ENCODE measurements around the gene CLIP4.
"Not testable (repeated sequence)": the region's sequence is repeated elsewhere in the genome, so short reads cannot be mapped to it uniquely, and the experiment has no call there.

Gene CLIP4

DNA sequence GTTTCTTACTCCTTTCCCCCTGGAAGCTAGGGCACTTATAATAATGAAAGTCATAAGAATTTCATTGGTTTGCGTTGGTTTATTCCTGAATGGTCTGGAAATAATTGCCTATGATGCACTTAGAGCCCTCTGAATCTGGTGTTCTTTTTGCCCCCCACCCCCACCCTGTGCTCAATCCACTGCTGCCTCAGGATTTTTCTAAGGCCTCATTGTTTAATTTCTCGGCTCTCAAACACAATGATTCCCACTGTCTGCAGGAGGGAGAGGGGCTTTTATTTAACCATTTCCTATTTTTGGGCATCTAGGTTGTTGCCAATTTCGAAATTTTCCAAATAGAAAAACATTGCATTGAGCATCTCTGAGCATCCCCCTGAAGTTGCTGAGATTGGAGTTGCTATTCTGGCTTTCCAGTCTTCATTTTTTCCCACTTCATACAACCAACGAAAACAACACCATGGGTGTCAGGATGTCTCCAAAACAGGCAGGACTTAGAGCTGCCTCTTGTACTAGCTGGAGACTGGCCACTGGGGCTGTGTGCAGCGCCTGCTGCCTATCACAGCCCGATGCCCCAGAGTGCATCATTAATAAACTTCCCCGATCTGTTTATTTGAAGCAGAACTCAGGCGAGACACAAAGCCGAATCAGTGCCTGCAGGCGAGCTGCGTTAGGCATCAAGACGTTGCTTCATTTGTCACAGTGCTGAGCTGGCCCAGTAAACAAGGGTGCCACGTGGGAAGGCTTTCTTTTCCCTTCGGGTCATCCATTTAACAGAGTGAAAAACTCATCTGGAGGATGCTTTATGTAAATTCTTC is 39.1 kb upstream of the CLIP4 start:
- Histone ChIP-seq H3K4me3 (ENCODE audit: low read depth, low read length) (no peak overlapping the region), H3K27me3 (ENCODE audit: control insufficient read depth, insufficient read depth, low read length) (no peaks in the 10 kb centered on the region), H3K9ac (ENCODE audit: low read depth, low read length) (no peak overlapping the region), H3K36me3 (ENCODE audit: control insufficient read depth, insufficient read depth, low read length) (no peaks in the 10 kb centered on the region), H3K4me1 (ENCODE audit: control insufficient read depth, insufficient read depth, low read length) (no peaks in the 10 kb centered on the region), H3K9me3 (ENCODE audit: control insufficient read depth, insufficient read depth, low read length) (peaks cover 2% of the 10 kb centered on the region)

DNA sequence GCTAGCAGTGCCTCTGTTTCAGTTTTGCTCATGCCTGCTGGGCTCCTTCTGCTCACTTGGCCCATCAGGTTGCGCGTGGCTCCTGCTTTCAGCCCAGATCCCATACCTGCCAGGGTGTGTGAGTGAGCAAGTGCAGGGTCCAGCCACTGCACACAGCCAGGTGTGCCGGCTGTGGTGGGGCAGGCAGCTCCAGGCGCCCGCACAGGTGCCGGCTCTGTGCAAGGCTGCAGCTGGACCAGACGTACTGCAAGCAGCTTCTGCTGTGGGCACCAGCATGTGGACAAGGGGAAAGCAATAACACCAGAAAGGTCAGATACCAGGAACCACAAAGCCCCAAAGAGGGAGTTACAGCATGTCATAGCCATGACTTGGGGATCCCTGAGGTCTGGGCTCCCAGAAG is 35.3 kb upstream of the CLIP4 start:
- H3K9me3 ChIP-seq (ENCODE audit: control insufficient read depth, insufficient read depth, low read length), result peaks cover 2% of the 10 kb centered on the region
- no peaks in the 10 kb centered on the region for H3K4me1 ChIP-seq (ENCODE audit: control insufficient read depth, insufficient read depth, low read length)
- H3K4me3 ChIP-seq (ENCODE audit: low read depth, low read length), result no peak overlapping the region
- no peak overlapping the region for H3K9ac ChIP-seq (ENCODE audit: low read depth, low read length)
- H3K27me3 ChIP-seq (ENCODE audit: control insufficient read depth, insufficient read depth, low read length), result no peaks in the 10 kb centered on the region
- H3K36me3 ChIP-seq (ENCODE audit: control insufficient read depth, insufficient read depth, low read length), result no peaks in the 10 kb centered on the region

DNA sequence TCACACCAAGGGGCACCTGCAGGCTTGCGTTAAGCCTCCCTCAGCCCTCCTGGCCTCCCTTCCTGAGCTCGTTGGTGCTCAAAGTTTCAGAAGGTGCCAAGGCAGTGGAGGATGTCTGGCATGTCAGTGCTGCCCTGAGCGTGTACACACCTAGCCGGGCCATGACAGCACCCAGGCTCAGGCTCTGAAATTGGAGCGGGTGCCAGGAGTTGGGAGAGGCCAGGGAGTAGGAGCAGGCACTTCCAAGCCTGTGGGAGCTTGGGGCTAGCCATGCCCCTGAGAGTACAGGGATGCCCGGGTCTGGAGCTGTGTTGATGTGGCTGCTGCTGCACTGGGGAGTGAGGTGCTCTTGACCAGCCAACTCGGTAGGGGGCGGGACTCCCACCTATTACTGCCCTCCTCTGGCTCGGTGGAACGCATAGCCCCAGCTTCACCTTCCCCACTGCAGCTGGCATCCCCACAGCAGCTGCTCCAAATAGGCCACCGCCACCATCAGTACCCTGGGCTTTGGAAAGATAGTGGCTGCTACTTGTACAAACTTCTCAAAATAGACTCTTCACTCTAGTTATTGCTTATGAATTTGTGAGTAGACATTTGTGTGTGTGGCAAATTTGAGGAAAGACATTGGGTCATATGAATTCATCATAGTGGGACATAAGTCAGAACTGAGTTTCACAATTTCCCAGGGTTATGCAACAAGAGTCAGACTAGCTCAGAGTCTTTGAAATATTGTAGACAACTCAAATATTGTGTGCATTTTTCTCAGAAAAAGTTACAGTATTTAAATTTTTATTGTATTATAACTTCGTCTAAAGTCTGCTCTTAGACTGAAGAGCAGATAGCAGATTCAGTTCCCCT is 34.1 kb upstream of the CLIP4 start:
- Histone ChIP-seq H3K4me3 (ENCODE audit: low read depth, low read length) (no peak overlapping the region), H3K9me3 (ENCODE audit: control insufficient read depth, insufficient read depth, low read length) (peaks cover 2% of the 10 kb centered on the region), H3K4me1 (ENCODE audit: control insufficient read depth, insufficient read depth, low read length) (no peaks in the 10 kb centered on the region), H3K9ac (ENCODE audit: low read depth, low read length) (no peak overlapping the region), H3K36me3 (ENCODE audit: control insufficient read depth, insufficient read depth, low read length) (no peaks in the 10 kb centered on the region), H3K27me3 (ENCODE audit: control insufficient read depth, insufficient read depth, low read length) (no peaks in the 10 kb centered on the region)

DNA sequence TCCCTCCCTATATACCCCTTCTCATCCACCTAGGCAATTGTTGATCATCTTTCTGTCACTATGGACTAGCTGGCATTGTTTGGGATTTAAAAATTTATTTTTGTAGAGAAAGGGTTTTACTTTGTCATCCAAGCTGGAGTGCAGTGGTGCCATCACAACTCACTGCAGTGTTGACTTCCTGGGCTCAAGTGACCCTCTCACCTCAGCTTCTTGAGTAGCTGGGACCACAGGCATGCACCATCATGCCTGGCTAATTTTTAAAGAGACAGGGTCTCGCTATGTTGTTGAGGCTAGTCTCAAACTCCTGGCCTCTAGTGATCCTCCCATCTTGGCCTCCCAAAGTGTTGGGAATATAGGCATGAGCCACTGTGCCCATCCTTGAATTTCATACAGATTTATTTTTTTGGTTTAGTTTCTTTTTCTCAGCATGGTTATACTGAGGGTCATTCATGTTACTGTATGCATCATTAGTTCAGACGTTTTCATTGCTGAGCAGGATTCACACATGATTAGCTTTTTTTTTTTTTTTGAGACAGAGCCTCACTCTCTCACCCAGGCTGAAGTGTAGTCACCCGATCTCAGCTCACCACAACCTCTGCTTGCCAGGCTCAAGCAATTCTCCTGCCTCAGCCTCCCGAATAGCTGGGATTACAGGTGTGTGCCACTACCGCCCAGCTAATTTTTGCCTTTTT is 32.3 kb upstream of the CLIP4 start:
- Histone ChIP-seq H3K4me1 (ENCODE audit: control insufficient read depth, insufficient read depth, low read length) (no peaks in the 10 kb centered on the region), H3K27me3 (ENCODE audit: control insufficient read depth, insufficient read depth, low read length) (no peaks in the 10 kb centered on the region), H3K9me3 (ENCODE audit: control insufficient read depth, insufficient read depth, low read length) (peaks cover 2% of the 10 kb centered on the region), H3K4me3 (ENCODE audit: low read depth, low read length) (no peak overlapping the region), H3K36me3 (ENCODE audit: control insufficient read depth, insufficient read depth, low read length) (no peaks in the 10 kb centered on the region), H3K9ac (ENCODE audit: low read depth, low read length) (no peak overlapping the region)

DNA sequence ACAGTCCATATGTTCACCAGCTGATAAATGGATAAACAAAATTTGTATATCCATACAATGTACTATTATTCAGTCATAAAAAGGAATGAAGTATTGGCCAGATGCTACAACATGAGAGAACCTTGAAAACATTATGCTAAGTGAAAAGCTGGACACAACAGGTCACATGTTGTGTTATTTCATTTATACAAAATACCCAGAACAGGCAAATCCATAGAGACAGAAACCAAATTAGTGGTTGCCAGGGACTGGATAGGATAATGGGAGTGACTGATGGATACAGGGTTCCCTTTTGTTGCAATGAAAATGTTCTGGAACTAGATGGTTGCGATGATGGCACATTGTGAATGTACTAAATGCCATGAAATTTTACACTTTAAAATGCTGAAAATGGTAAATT is 30.7 kb upstream of the CLIP4 start:
- H3K4me3 ChIP-seq (ENCODE audit: low read depth, low read length), result no peak overlapping the region
- H3K36me3 ChIP-seq (ENCODE audit: control insufficient read depth, insufficient read depth, low read length), result no peaks in the 10 kb centered on the region
- no peaks in the 10 kb centered on the region for H3K4me1 ChIP-seq (ENCODE audit: control insufficient read depth, insufficient read depth, low read length)
- H3K9ac ChIP-seq (ENCODE audit: low read depth, low read length), result no peak overlapping the region
- no peaks in the 10 kb centered on the region for H3K27me3 ChIP-seq (ENCODE audit: control insufficient read depth, insufficient read depth, low read length)
- H3K9me3 ChIP-seq (ENCODE audit: control insufficient read depth, insufficient read depth, low read length), result peaks cover 2% of the 10 kb centered on the region

DNA sequence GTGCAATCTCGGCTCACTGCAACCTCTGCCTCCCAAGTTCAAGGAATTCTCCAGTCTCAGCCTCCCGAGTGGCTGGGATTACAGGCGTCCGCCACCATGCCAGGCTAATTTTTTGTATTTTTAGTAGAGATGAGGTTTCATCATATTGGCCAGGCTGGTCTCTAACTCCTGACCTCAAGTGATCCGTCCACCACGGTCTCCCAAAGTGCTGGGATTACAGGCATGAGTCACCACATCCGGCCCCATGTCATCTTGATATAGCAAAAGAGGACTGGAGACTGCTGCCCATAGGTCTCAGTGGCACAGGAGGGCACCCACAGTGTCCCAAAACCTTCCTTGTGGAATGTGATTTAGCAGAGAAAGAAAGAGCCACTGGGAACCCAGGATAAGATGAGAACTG is 24.9 kb upstream of the CLIP4 start:
- H3K4me3 ChIP-seq (ENCODE audit: low read depth, low read length); H3K9ac ChIP-seq (ENCODE audit: low read depth, low read length); H3K4me1 ChIP-seq (ENCODE audit: control insufficient read depth, insufficient read depth, low read length); H3K36me3 ChIP-seq (ENCODE audit: control insufficient read depth, insufficient read depth, low read length); H3K9me3 ChIP-seq (ENCODE audit: control insufficient read depth, insufficient read depth, low read length); H3K27me3 ChIP-seq (ENCODE audit: control insufficient read depth, insufficient read depth, low read length): not testable (repeated sequence)

DNA sequence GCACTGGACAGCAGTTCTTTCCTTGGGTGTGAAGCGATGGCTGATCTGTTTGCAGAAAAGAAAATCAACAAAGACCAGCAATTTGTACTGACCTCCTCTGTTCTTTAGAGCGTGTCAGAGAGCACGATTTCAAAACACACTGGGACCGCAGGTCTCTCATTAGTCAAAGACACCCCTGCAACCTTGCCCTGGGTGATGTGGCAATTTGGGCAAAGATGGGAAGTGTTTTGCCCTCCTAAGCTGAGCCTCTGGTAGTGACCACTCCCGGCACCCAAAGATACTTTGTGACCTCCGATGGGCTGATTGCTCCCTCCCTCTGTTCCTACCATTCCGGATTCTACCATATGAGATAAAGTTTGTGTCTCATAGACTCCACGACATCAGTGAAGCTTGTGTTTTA is 18.2 kb upstream of the CLIP4 start:
- H3K4me3 ChIP-seq (ENCODE audit: low read depth, low read length), result no peak overlapping the region
- no peaks in the 10 kb centered on the region for H3K27me3 ChIP-seq (ENCODE audit: control insufficient read depth, insufficient read depth, low read length)
- no peaks in the 10 kb centered on the region for H3K4me1 ChIP-seq (ENCODE audit: control insufficient read depth, insufficient read depth, low read length)
- no peaks in the 10 kb centered on the region for H3K36me3 ChIP-seq (ENCODE audit: control insufficient read depth, insufficient read depth, low read length)
- H3K9ac ChIP-seq (ENCODE audit: low read depth, low read length), result no peak overlapping the region
- no peaks in the 10 kb centered on the region for H3K9me3 ChIP-seq (ENCODE audit: control insufficient read depth, insufficient read depth, low read length)

DNA sequence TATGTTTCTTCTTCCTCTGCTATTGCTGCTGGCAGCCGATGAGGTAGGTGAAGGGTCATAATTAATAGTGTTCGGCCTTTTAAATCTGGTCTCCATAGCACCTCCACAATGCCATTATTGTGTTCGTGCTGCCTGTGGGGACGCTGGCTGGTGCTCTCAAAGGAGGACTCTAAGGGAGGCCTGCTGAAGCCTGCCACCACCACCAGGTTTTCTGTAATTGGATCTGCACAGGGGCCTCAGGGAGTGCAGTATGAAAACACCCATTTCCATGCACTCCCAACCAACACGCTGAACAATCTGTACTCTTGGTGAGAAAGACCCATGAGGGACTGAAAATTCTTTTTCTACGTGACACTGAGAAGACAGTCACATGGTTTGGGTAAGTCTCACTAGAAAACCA is 17.6 kb upstream of the CLIP4 start:
- Histone ChIP-seq H3K4me3 (ENCODE audit: low read depth, low read length) (no peak overlapping the region), H3K4me1 (ENCODE audit: control insufficient read depth, insufficient read depth, low read length) (no peaks in the 10 kb centered on the region), H3K9ac (ENCODE audit: low read depth, low read length) (no peak overlapping the region), H3K36me3 (ENCODE audit: control insufficient read depth, insufficient read depth, low read length) (no peaks in the 10 kb centered on the region), H3K9me3 (ENCODE audit: control insufficient read depth, insufficient read depth, low read length) (no peaks in the 10 kb centered on the region), H3K27me3 (ENCODE audit: control insufficient read depth, insufficient read depth, low read length) (no peaks in the 10 kb centered on the region)

DNA sequence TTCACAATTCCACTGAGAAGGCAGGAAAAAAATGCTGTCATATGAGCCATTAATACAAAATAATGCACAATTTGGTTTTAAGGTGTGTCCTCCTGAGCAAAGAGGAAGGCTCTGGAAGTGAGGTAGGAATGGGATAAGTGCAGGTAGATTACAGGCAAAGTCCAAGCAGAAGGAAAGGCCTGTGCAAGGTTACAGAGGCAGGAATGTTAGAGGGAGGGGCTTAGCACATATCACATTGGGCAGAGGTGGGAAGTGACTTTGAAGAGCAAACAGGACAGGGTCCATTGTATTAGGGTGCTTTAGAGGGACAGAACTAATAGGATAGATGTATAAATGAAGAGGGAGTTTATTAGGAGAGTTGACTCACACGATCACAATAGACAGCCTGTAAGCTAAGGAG is 14.7 kb upstream of the CLIP4 start:
- Histone ChIP-seq H3K4me1 (ENCODE audit: control insufficient read depth, insufficient read depth, low read length) (no peaks in the 10 kb centered on the region), H3K9ac (ENCODE audit: low read depth, low read length) (no peak overlapping the region), H3K36me3 (ENCODE audit: control insufficient read depth, insufficient read depth, low read length) (no peaks in the 10 kb centered on the region)

DNA sequence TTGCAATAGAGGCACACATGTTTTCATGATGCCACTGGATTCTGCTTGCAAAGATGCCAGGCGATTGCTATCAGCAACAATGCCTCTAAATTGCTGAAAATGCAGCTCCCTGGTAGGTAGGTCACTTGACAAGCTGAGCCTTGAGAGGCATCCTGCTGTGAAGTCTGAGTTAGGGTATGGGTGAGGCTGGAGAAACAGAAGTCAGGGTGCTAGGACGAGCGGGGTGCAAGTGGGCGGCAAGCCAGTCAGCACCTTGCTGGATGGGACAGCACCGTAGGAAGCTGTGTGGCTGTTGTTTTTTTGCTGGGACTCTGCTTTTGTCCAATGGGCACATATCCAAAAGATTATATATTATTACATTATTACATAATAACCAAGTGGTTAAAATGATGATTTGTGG is 10.5 kb upstream of the CLIP4 start:
- Histone ChIP-seq H3K4me1 (ENCODE audit: control insufficient read depth, insufficient read depth, low read length) (no peaks in the 10 kb centered on the region), H3K36me3 (ENCODE audit: control insufficient read depth, insufficient read depth, low read length) (no peaks in the 10 kb centered on the region), H3K9ac (ENCODE audit: low read depth, low read length) (no peak overlapping the region), H3K27me3 (ENCODE audit: control insufficient read depth, insufficient read depth, low read length) (no peaks in the 10 kb centered on the region), H3K4me3 (ENCODE audit: low read depth, low read length) (no peak overlapping the region), H3K9me3 (ENCODE audit: control insufficient read depth, insufficient read depth, low read length) (no peaks in the 10 kb centered on the region)

More for the DNA sequence above, 14.7 kb upstream of the CLIP4 start:
- Histone ChIP-seq H3K4me3 (ENCODE audit: low read depth, low read length) (no peak overlapping the region), H3K27me3 (ENCODE audit: control insufficient read depth, insufficient read depth, low read length) (no peaks in the 10 kb centered on the region), H3K9me3 (ENCODE audit: control insufficient read depth, insufficient read depth, low read length) (no peaks in the 10 kb centered on the region)

DNA sequence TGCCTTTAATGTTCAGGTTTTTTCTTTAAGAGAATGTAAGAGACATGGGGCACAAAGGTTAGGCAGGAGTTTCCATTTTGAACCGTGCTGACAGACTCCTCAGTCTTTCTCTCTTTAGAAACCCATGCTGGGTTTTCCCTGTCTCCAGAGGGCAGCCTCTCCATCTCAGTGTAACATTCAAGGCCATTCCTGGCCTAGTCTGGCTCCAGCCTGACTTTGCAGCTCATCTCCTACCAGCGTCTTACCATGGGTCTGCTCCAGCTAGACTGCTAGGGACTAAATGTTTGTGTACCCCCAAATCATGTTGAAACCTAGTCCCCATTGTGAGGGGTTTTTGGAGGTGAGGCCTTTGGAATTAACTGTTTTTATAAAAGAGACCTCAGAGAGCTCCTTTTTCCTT is 9.8 kb upstream of the CLIP4 start:
- Histone ChIP-seq H3K27me3 (ENCODE audit: control insufficient read depth, insufficient read depth, low read length) (no peaks in the 10 kb centered on the region), H3K36me3 (ENCODE audit: control insufficient read depth, insufficient read depth, low read length) (no peaks in the 10 kb centered on the region)

More for the DNA sequence above, 9.8 kb upstream of the CLIP4 start:
- no peaks in the 10 kb centered on the region for H3K4me1 ChIP-seq (ENCODE audit: control insufficient read depth, insufficient read depth, low read length)
- no peak overlapping the region for H3K4me3 ChIP-seq (ENCODE audit: low read depth, low read length)
- H3K9ac ChIP-seq (ENCODE audit: low read depth, low read length), result no peak overlapping the region
- H3K9me3 ChIP-seq (ENCODE audit: control insufficient read depth, insufficient read depth, low read length), result no peaks in the 10 kb centered on the region

Measured in iPS-15b (cell line).